SK-N-SH (cell line): Measurements from ENCODE around the gene HDGFL2.

Experiments
- CHD2 ChIP-seq: fragments of 150-350 bp; IDR thresholded peaks from 2 replicates; pipeline ENCODE4 v1.6.1; 2018; ENCODE audit warnings: low read length; ENCODE audit not compliant: partially characterized antibody
- EP300 ChIP-seq, 2 experiments: IDR thresholded peaks; 2 replicates each; pipeline versions ENCODE4 v1.4.0 to v1.6.1; 2012; ENCODE audit warnings: borderline replicate concordance in 1 of 2, low read depth in 1 of 2, low read length in 1 of 2
- EZH2phosphoT487 ChIP-seq: fragments of 200-600 bp; sonication (generic); IDR thresholded peaks from 2 replicates; pipeline ENCODE4 v1.6.1; 2017; ENCODE audit warnings: low read depth, mixed run types, mild to moderate bottlenecking, antibody characterized with exemption, moderate library complexity, borderline replicate concordance
- FOSL2 ChIP-seq: IDR thresholded peaks from 2 replicates; pipeline ENCODE4 v1.4.0; 2012; ENCODE audit warnings: low read depth, mild to moderate bottlenecking, moderate library complexity, borderline replicate concordance
- GATA2 ChIP-seq: sonication (generic); formaldehyde crosslinking; IDR thresholded peaks from 2 replicates; pipeline ENCODE4 v1.5.0; 2020; ENCODE audit warnings: mild to moderate bottlenecking, missing genetic modification reagents
- MXI1 ChIP-seq: IDR thresholded peaks from 2 replicates; pipeline ENCODE4 v1.6.1; 2012; ENCODE audit warnings: mild to moderate bottlenecking, low read depth, low read length, improper control_type of control experiment
- RAD21 ChIP-seq: IDR thresholded peaks from 2 replicates; pipeline ENCODE4 v1.6.1; 2012; ENCODE audit warnings: mild to moderate bottlenecking, low read length
- SMC3 ChIP-seq: IDR thresholded peaks from 2 replicates; pipeline ENCODE4 v1.6.1; 2012; ENCODE audit warnings: low read depth, low read length, improper control_type of control experiment
- TF ChIP-seq, protein P1 (sequence below): IDR thresholded peaks from 2 replicates; pipeline ENCODE4 v1.4.0; 2012; ENCODE audit warnings: low read depth
- TF ChIP-seq, protein P2 (sequence below): IDR thresholded peaks from 2 replicates; pipeline ENCODE4 v1.6.1; 2012; ENCODE audit warnings: mild to moderate bottlenecking, low read depth, low read length, moderate library complexity
- TF ChIP-seq, protein P3 (sequence below): fragments of 200-600 bp; sonication (generic); IDR thresholded peaks from 2 replicates; pipeline ENCODE4 v1.6.1; 2017; ENCODE audit warnings: antibody characterized with exemption, mild to moderate bottlenecking, moderate library complexity
- TF ChIP-seq, protein P4 (sequence below): IDR thresholded peaks from 2 replicates; pipeline ENCODE4 v1.4.0; 2012; ENCODE audit warnings: low read depth, borderline replicate concordance

DNA sequence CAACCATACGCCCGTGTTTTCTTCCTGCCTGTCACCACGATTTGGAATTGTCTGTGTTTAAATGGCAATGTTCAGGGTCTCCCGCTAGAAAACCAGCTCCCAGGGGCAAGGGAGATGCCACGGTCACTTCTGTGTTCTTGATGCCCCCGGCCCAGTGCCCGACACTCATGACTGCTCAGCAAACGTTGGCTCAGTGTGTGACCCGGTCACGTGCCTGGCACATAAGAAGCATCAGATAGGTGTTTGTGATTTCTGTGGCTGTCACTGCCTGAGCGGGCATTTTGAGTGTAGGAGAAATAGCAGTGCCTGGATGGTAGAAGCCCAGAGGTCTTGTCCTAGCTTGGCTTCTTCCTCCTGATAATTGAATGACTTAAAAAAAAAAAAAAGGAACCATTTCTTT is 15.5 kb downstream of the HDGFL2 start:
- TF ChIP-seq, protein P1, sequence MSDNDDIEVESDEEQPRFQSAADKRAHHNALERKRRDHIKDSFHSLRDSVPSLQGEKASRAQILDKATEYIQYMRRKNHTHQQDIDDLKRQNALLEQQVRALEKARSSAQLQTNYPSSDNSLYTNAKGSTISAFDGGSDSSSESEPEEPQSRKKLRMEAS, result no peak
- TF ChIP-seq, protein P2, sequence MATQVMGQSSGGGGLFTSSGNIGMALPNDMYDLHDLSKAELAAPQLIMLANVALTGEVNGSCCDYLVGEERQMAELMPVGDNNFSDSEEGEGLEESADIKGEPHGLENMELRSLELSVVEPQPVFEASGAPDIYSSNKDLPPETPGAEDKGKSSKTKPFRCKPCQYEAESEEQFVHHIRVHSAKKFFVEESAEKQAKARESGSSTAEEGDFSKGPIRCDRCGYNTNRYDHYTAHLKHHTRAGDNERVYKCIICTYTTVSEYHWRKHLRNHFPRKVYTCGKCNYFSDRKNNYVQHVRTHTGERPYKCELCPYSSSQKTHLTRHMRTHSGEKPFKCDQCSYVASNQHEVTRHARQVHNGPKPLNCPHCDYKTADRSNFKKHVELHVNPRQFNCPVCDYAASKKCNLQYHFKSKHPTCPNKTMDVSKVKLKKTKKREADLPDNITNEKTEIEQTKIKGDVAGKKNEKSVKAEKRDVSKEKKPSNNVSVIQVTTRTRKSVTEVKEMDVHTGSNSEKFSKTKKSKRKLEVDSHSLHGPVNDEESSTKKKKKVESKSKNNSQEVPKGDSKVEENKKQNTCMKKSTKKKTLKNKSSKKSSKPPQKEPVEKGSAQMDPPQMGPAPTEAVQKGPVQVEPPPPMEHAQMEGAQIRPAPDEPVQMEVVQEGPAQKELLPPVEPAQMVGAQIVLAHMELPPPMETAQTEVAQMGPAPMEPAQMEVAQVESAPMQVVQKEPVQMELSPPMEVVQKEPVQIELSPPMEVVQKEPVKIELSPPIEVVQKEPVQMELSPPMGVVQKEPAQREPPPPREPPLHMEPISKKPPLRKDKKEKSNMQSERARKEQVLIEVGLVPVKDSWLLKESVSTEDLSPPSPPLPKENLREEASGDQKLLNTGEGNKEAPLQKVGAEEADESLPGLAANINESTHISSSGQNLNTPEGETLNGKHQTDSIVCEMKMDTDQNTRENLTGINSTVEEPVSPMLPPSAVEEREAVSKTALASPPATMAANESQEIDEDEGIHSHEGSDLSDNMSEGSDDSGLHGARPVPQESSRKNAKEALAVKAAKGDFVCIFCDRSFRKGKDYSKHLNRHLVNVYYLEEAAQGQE, result no peak
- TF ChIP-seq, protein P3, sequence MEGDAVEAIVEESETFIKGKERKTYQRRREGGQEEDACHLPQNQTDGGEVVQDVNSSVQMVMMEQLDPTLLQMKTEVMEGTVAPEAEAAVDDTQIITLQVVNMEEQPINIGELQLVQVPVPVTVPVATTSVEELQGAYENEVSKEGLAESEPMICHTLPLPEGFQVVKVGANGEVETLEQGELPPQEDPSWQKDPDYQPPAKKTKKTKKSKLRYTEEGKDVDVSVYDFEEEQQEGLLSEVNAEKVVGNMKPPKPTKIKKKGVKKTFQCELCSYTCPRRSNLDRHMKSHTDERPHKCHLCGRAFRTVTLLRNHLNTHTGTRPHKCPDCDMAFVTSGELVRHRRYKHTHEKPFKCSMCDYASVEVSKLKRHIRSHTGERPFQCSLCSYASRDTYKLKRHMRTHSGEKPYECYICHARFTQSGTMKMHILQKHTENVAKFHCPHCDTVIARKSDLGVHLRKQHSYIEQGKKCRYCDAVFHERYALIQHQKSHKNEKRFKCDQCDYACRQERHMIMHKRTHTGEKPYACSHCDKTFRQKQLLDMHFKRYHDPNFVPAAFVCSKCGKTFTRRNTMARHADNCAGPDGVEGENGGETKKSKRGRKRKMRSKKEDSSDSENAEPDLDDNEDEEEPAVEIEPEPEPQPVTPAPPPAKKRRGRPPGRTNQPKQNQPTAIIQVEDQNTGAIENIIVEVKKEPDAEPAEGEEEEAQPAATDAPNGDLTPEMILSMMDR, result no peak
- no peak for TF ChIP-seq FOSL2
- no peak for TF ChIP-seq CHD2
- TF ChIP-seq, protein P4, sequence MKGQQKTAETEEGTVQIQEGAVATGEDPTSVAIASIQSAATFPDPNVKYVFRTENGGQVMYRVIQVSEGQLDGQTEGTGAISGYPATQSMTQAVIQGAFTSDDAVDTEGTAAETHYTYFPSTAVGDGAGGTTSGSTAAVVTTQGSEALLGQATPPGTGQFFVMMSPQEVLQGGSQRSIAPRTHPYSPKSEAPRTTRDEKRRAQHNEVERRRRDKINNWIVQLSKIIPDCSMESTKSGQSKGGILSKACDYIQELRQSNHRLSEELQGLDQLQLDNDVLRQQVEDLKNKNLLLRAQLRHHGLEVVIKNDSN, result no peak
- no peak for TF ChIP-seq MXI1
- TF ChIP-seq GATA2, result no peak
- no peak for TF ChIP-seq SMC3
- no peak for TF ChIP-seq EP300 (IDR thresholded peaks at IDR 0.05; ENCODE audit: borderline replicate concordance in 1 of 2, low read depth in 1 of 2, low read length in 1 of 2)
- no peak for TF ChIP-seq EZH2phosphoT487
- no peak for TF ChIP-seq RAD21
